Uterus (tissue), 2 donors: ENCODE results near the gene ARPC2.

Experiments used
- POLR2A ChIP-seq, 2 donors: fragments of 450-650 bp; IDR thresholded peaks; one replicate each; pipeline ENCODE4 v1.6.1; 2016; ENCODE audit warnings: antibody characterized with exemption in 2 of 2, mild to moderate bottlenecking in 1 of 2, moderate library complexity in 1 of 2
- TF ChIP-seq, protein P1 (sequence below), 4 experiments: fragments of 200-600 bp in 2 of 4; fragments of 450-650 bp in 2 of 4; sonication (generic) in 2 of 4; IDR thresholded peaks; one replicate each; pipeline ENCODE4 v1.5.1; 2016 to 2019; ENCODE audit warnings: antibody characterized with exemption in 4 of 4, mild to moderate bottlenecking in 2 of 4, moderate library complexity in 1 of 4

DNA sequence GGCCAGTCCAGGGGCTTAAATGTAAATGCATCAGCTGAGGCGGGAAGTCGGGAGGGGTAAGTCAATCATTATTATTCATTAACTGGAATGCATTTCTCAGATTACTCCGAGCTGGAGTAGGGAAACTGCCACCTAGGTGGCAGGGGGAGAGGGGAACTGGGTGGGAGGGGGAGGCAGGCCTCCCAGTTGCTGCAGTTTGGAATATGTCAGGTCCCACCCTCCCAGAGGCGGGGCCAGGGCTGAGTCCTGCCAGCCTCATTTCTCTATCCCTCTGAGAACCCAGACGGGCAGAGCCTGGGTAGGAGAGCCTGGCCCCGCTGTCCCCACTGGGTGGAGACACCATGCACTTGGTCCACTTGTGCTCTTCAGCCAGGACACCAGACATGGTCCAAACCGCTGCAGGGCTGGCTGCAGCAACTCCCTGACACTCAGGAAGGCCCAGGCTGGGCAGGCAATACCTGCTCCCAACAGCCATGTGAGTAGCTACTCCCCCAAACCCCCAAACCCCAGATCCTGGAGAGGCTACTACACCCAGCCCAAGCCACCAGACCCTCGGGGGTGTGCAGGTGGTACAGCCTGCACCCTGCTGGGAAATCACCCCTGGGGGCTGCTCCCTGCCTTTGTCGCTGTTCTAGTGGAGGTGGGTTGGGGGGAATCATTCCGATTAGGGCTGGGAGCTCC is 43.9 kb downstream of the ARPC2 start, which contains the start of gene GPBAR1:
- TF ChIP-seq, protein P1, sequence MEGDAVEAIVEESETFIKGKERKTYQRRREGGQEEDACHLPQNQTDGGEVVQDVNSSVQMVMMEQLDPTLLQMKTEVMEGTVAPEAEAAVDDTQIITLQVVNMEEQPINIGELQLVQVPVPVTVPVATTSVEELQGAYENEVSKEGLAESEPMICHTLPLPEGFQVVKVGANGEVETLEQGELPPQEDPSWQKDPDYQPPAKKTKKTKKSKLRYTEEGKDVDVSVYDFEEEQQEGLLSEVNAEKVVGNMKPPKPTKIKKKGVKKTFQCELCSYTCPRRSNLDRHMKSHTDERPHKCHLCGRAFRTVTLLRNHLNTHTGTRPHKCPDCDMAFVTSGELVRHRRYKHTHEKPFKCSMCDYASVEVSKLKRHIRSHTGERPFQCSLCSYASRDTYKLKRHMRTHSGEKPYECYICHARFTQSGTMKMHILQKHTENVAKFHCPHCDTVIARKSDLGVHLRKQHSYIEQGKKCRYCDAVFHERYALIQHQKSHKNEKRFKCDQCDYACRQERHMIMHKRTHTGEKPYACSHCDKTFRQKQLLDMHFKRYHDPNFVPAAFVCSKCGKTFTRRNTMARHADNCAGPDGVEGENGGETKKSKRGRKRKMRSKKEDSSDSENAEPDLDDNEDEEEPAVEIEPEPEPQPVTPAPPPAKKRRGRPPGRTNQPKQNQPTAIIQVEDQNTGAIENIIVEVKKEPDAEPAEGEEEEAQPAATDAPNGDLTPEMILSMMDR (IDR thresholded peaks at IDR 0.05), result no peak
- TF ChIP-seq POLR2A (IDR thresholded peaks at IDR 0.05), result no peak
